KOPT-K1 (cell line): Measurements from ENCODE around the gene CPT2.

Experiments used
- H3K27ac ChIP-seq: fragments of 200-600 bp; sonication (generic); 2 replicates; pipeline ENCODE4 v1.5.1; 2016; ENCODE audit warnings: antibody characterized with exemption, mild to moderate bottlenecking, low read depth, low read length; ENCODE audit not compliant: poor library complexity, severe bottlenecking
- H3K36me3 ChIP-seq: fragments of 200-600 bp; sonication (generic); 2 replicates; pipeline ENCODE4 v1.5.1; 2017; ENCODE audit warnings: antibody characterized with exemption, mild to moderate bottlenecking, low read length, moderate library complexity; ENCODE audit not compliant: insufficient read depth
- H3K9me3 ChIP-seq: fragments of 200-600 bp; sonication (generic); 2 replicates; pipeline ENCODE4 v1.5.1; 2017; ENCODE audit warnings: antibody characterized with exemption, low read length, mild to moderate bottlenecking; ENCODE audit not compliant: insufficient read depth, poor library complexity, severe bottlenecking

The CPT2 gene

DNA sequence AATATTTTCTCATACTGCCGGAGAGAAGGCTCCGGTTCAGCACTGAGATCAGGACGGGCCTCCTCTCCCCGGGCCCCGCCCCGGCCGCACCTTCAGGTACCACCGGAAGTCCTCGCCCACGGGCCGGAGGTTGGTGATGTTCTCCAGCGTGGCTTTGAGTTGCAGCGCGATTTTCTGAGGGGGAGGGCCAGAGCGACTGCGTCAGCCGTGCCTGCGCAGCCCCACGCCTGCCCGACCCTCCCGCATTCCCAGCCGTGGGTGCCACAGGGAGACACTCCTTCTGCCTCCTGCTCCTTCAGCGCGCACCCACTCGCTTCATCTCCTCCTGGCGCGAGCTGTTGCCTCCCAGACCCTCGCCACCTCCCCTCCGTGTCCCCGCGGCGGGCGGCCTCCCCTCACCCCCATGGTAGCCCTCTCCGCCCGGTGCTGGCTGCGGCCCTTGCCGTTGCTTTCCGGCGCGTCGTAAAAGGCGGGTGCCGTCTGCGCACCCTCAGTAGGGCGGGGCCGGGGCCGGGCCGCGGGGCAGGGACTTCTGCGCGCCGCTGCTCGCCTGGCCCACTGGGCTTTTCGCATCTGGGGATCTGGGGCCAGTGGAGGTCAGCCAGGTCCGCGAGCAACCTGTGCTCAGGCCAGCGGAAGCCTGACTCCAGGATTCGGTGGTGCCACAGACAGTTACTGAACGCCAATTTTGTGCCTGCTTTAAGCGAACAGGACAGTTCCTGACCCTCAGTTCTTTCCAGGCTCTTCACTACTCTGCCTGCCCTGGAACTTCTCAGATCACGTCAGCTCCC lies 23.7 kb downstream of the CPT2 start, which contains the start of gene CZIB:
Gene CZIB (minus strand): TSS at position 464 of the 791 bp plus-strand sequence. CDS start 59 bp downstream, at position 405.
- no peaks in the 10 kb centered on the region for H3K9me3 ChIP-seq
- H3K27ac ChIP-seq, result peak within 1 kb of the TSS; percentile 88
- peaks cover 35% of the 10 kb centered on the region for H3K36me3 ChIP-seq

- H3K9me3 ChIP-seq, result no peaks in the 10 kb centered on the region
- peaks cover 29% of the 10 kb centered on the region for H3K36me3 ChIP-seq
- H3K27ac ChIP-seq, result peak overlapping the region; percentile 88
Measured at GRCh38 chr1:53220962-53221286, 24.3 kb downstream of the CPT2 start.

GRCh38 chr1:53237638-53238037 lies 41.0 kb downstream of the CPT2 start:
- no peaks in the 10 kb centered on the region for H3K9me3 ChIP-seq

DNA sequence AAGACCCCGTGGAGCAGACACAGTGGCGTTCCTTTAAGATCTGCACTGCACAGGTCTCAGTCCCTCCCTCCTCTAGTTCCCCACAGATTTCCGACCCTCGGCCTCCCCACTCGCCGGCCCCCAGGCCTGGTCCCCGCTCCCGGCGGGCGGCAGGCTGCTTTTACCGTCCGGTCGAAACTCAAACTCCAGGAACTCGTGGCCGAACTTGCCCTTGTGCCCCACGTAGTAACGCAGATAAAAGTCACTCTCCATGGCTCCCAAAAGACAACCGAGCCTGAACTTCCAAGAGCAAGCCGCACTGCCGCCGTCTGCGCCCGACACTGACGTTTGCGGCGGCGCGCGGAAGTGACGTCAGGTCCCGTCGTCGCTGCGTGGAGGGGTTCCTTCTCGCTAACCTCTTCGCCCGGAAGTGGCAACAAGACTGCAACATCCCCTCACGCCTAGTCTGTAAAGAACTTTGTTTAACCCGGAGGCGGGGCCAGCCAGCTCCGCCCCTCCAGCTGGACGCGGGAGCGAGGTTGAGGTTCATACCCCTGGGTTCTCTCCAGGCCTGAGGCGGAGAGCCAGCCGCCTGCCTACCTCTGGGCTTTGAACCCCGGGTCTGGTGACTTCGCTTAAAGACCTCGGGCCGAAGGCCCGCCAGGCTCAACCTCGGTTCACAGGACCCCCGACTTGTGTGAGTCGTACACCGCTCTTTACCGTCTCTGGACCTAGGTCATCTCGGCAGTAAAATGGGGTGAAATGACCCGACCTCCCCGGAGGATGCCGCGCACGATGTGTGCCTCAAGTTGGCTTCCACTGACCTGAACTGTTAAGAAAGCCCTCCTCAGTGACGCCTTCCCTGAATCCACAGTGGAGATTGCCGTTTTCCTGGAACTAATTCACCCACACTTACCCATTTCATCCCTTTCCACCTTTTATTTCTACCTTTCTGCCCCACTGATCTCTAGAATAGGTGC lies 41.9 kb downstream of the CPT2 start, which contains the start of gene MAGOH:
Gene MAGOH (minus strand): TSS at position 322 of the 959 bp plus-strand sequence. CDS start 70 bp downstream, at position 252.
- Histone ChIP-seq H3K36me3 (peaks cover 35% of the 10 kb centered on the region), H3K9me3 (no peaks in the 10 kb centered on the region), H3K27ac (peak within 1 kb of the TSS; percentile 64)

More at GRCh38 chr1:53237638-53238037, 41.0 kb downstream of the CPT2 start:
- Histone ChIP-seq H3K36me3 (peaks cover 39% of the 10 kb centered on the region), H3K27ac (peak overlapping the region; percentile 64)

GRCh38 chr1:53241828-53242227 lies 45.2 kb downstream of the CPT2 start:
- H3K9me3 ChIP-seq, result no peaks in the 10 kb centered on the region
- H3K27ac ChIP-seq, result no peak overlapping the region
- peaks cover 37% of the 10 kb centered on the region for H3K36me3 ChIP-seq

- Histone ChIP-seq H3K27ac (no peak overlapping the region), H3K36me3 (peaks cover 43% of the 10 kb centered on the region), H3K9me3 (no peaks in the 10 kb centered on the region)
Measured at GRCh38 chr1:53242381-53242780, 45.8 kb downstream of the CPT2 start.

DNA sequence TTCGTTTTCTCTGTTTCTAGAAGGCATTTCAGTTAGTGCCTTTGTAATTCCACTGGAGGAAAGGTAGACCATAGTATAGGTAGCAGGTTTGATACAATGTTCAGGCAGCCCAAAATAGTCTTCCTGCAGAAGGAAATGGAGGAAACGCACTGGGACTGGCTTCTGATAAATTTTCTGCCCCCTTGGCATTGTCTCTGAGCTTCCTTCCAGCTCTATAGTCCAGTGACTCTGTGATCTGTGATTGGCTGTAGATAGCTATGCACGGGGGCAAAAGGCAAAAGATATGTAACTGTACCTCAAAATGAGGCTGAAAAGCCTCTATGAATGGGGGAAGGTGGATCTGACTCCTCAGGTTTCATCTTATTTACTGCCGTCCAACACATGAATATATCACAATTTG lies 47.5 kb downstream of the CPT2 start:
- H3K9me3 ChIP-seq, result no peaks in the 10 kb centered on the region
- no peak overlapping the region for H3K27ac ChIP-seq
- peaks cover 60% of the 10 kb centered on the region for H3K36me3 ChIP-seq

DNA sequence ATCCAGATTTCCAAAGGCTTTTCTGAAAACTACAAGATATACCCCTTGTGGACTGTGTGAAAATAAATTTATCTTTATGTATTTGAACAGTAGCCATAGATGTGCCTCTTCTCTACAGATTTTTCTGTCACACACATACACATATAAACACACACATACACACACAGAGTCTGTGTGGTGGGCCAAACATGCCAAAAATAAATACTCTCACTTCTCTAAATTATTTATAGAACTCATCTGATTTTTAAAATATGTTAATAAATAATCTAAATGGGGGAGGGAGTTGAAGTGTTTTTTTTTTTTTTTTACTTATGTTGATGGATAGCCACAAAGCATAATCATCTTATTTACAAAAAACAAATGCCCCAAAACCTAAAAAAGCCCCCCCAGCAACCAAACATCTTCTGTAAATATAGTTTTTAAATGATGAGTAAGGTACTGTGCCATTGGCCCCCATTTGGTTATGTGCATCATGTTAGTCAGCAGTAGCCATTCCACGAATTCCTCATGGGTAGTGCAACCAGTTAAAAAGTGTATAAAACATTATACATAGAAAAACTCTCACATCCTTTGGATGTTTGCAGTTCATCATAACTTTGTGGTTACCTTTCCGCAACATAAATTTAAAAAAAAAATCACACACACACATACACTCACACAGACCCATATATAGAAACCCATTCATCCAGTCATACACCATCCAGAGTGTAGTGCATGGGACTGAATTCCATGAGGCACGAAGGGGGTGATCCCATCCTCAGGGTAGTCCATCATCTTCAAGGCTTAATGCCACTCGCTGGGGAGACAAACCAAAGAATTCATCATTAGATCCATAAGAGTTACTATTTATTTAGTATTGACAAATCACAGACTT lies 49.9 kb downstream of the CPT2 start:
- no peak overlapping the region for H3K27ac ChIP-seq

DNA sequence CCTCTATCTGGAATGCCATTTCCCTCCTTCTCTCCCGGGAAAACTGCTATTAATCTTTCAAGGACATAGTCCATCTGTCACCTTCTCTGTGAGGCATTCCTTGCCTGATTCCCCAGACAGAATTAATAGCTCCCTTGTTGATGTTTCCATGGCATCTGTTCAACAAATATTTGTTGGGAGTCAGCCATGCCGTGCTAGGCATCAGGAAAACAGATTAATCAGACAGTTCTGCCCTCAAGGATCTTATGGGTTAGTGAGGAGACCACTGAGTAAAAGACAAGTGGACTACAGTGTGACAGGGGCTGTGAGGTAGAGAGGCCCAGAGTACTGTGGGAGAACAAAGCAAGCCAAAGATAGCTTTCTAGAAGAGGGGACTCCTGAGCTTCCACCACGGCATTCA lies 53.1 kb downstream of the CPT2 start:
- no peak overlapping the region for H3K27ac ChIP-seq
- peaks cover 98% of the 10 kb centered on the region for H3K36me3 ChIP-seq
- no peaks in the 10 kb centered on the region for H3K9me3 ChIP-seq

More for the DNA sequence above, 49.9 kb downstream of the CPT2 start:
- no peaks in the 10 kb centered on the region for H3K9me3 ChIP-seq
- H3K36me3 ChIP-seq, result peaks cover 84% of the 10 kb centered on the region

- Histone ChIP-seq H3K36me3 (peaks cover 98% of the 10 kb centered on the region), H3K9me3 (no peaks in the 10 kb centered on the region), H3K27ac (no peak overlapping the region)
Measured at GRCh38 chr1:53250325-53250724, 53.7 kb downstream of the CPT2 start.

DNA sequence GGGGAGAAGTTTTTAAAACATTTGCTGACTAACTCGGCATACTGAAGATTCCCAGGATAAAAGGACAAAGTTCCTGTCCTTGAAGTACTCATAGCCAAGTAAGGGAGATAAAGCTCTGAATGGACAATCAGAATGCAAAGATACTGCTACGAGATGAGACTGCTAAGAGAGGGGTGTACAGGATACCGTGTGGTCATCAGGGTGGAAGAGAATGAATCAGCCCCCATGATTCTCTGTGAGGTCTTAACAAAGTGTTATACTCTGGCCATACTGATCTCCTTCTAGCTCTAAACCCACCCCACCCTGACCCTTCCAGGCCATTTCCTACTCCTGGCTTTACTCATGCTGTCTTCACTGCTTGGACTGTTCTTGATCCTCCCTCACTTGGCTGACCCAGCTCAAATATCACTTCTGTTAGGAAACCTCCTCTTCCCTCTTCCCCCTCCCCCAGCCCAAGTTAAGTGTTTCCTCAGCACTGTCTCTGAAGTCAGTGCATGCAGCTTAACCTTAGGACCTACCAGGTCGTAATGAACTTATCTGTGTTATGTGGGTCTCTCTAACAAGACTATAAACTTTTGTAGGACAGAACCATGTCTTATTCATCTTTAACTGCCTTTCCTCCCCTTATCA lies 57.5 kb downstream of the CPT2 start:
- H3K9me3 ChIP-seq, result no peaks in the 10 kb centered on the region
- peaks cover 98% of the 10 kb centered on the region for H3K36me3 ChIP-seq
- H3K27ac ChIP-seq, result no peak overlapping the region

- Histone ChIP-seq H3K9me3 (no peaks in the 10 kb centered on the region), H3K36me3 (peaks cover 98% of the 10 kb centered on the region)
Measured at GRCh38 chr1:53255031-53255430, 58.4 kb downstream of the CPT2 start.

GRCh38 chr1:53256511-53257453 lies 60.2 kb downstream of the CPT2 start:
- Histone ChIP-seq H3K36me3 (peaks cover 98% of the 10 kb centered on the region), H3K9me3 (no peaks in the 10 kb centered on the region), H3K27ac (no peak overlapping the region)

More at GRCh38 chr1:53255031-53255430, 58.4 kb downstream of the CPT2 start:
- no peak overlapping the region for H3K27ac ChIP-seq
